Astrocyte of the cerebellum (primary cell): ENCODE measurements around the gene IRF2BP2.

Source experiments
- DNase-seq: peaks from one replicate; pipeline ENCODE4 v3.0.0-alpha.2; 2011; ENCODE audit warnings: low read depth
- H3K4me3 ChIP-seq: 2 replicates; pipeline ENCODE4 v1.5.1; 2011; ENCODE audit warnings: mild to moderate bottlenecking, low read depth, low read length, moderate library complexity
- in situ Hi-C: cut with HindIII; loops from 2 replicates; pipeline ENCODE4 v1.10.0; 2017; ENCODE audit warnings: low sequenced_read_pairs
- TF ChIP-seq, protein P1 (sequence below): IDR thresholded peaks from 2 replicates; pipeline ENCODE4 v1.5.1; 2012; ENCODE audit warnings: low read length, low read depth, moderate library complexity, mild to moderate bottlenecking; ENCODE audit errors: missing control alignments

IRF2BP2 gene

DNA sequence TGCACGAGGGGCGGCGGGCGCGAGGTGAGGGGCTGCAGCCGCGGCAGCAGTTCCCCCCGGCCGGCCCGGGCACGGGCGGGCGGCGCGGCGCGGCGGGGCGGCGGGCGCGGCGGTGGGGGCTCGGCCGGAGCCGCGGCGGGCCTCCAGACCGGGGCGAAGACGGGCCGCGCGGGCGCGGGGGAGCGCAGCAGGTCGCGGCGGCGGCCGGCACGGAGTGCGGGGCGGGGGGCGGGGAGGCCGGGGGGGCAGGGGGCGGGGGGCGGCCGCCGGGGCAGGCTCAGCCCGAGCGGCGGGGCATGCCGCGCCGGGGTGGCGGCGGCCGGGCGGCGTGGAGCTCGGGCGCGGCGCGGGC, 311 bp downstream of the IRF2BP2 start:
- in situ Hi-C loops, result loop anchor here (10.0 kb wide), 2 partner anchors 95 to 465 kb away; no protein-coding TSS in a partner anchor
- TF ChIP-seq, protein P1, sequence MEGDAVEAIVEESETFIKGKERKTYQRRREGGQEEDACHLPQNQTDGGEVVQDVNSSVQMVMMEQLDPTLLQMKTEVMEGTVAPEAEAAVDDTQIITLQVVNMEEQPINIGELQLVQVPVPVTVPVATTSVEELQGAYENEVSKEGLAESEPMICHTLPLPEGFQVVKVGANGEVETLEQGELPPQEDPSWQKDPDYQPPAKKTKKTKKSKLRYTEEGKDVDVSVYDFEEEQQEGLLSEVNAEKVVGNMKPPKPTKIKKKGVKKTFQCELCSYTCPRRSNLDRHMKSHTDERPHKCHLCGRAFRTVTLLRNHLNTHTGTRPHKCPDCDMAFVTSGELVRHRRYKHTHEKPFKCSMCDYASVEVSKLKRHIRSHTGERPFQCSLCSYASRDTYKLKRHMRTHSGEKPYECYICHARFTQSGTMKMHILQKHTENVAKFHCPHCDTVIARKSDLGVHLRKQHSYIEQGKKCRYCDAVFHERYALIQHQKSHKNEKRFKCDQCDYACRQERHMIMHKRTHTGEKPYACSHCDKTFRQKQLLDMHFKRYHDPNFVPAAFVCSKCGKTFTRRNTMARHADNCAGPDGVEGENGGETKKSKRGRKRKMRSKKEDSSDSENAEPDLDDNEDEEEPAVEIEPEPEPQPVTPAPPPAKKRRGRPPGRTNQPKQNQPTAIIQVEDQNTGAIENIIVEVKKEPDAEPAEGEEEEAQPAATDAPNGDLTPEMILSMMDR, result no peak
- peak overlapping the region; percentile 82 for H3K4me3 ChIP-seq
- DNase-seq, result no peak

DNA sequence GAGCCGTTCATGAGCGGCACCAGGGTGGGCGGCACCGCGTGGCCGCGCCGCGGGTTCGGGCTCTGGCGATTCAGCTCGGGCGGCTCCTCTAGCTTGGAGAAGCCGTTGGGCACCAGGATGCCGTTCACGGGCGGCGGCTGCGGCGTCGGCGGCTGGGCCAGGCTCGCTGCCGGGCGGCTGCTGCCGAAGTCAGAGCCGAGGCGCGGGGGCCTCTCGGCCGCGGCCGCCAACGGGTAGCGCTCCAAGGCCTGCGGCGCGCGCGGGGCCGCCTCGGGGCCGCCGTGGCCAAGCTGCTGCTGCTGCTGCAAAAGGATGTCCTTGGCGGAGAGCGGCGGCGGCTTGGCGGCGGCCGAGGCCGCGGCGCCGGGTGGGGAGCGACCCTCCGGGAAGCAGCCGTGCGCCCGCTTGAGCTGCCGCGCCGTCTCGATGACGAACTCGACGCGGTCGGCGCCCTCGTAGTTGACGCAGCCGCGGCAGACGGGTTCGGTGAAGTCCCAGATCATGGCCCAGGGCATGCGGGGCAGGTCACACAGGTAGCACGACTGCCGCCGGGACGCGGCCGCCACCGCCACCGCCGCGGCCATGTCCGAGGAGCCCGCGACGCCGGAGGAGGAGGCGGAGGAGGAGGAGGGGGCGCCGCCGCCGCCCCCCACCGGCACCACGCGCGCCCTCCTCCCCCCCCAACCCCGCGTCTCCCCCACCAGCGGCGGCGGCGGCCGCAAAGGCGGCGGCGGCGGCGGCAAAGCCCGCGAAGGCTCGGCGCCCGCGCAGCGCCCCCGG, 877 bp downstream of the IRF2BP2 start:
- H3K4me3 ChIP-seq, result peak overlapping the region; percentile 82
- in situ Hi-C loops, result no loop called here
- DNase-seq, result no peak
- TF ChIP-seq, protein P1, result no peak

DNA sequence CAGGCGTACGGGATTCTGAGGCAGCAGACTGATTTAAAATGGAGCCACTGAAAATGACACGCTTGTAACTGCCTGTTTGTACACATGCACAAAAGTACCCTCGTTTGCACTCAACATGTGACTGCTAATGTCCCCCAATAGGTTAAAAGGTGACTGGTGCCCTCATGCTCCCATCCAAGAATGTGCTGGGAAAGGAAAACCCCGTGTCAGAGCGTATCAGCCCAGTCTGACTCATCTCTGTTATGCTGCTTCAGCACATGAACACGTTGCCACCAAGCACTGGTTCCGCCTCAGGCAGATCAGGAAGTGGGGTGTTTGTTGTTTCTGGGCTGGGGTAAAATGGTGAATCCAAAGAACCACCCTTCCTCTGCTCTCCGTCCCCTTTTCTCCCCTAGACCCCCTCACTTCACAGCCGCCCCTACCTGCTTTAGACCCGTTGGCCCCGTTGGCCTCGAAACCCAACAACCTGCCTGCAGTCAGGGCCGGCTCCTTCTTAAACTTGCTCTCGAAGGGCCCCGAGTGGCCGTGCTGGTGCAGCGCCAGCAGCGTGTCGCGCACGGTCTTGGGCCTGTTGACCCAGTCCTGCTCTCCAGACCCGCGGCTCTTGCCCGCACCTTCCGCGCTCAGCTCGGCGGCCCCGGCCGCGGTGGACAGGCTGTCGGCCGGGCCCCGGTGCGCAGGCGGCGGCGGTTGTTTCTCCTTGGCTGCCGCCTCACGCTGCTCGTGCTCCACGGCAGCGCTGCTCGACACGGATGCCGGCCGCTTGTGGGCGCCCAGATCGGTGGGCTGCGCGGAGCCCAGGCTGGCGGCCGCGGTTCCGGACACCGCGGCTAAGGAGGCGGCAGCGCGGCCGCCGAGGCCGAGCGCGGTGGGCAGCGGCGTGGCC, 1.7 kb downstream of the IRF2BP2 start:
- H3K4me3 ChIP-seq, result peak overlapping the region; percentile 82
- peak; percentile 79 for DNase-seq
- in situ Hi-C loops, result no loop called here
- TF ChIP-seq, protein P1, result no peak

DNA sequence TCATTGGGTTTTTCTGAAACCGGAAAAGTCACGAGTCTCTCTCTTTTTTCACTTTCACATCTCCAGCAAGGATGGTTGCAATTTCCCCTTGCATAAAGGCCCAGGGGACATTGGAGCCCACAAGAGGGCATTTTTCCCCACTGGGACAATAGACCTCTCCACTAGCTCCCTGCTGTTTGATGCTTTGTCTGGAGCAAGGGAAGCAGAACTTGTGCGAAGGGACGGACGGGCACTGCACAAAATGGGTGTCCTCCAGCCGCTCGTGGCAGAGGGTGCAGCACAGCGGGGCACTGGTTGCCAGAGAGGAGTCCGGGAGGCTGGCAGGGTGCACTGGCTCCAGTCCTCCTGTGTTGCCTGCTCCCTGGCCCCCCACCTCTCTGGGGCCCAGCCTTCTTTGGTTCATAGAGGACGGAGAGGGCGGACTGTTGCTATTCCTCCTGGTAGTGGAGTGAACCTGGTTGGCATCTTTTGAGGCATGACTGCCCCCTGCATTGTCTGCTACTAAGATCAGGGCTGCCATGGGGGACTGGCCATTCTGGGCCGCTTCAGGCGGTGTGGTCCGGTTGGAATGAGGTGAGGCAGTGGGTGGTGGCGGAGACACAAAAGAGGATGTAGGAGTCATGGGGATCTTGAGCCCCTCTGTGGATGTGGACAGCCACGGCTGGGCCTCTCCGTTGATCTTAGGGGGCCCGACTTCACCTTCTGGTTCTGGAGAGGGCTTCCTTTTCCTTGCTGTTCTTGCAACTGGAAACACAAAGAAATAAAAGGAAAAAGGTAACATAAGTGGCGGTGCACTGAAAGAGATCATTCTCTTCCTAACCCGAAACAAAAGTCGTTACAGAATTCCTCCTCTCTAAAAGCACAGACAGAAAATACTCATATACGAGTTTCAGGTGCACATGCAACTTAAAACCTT, 2.6 kb downstream of the IRF2BP2 start:
- no peak for DNase-seq
- TF ChIP-seq, protein P1, result no peak
- peak overlapping the region; percentile 82 for H3K4me3 ChIP-seq
- in situ Hi-C loops, result no loop called here

DNA sequence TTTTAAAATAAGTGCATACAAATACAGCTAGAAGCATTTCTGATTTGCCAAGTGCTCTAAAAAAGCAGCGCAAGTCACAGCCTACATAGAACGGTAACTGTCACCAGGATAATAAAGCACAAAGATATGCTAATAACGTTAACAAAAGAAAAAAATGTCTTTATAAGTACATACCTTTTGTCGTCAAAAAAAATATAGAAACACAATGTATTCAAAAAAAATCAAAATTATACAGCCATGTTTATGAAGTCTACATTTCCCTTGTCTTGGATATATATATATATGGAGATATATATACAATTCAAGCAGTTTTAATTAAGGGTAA, 3.2 kb downstream of the IRF2BP2 start:
- in situ Hi-C loops, result no loop called here
- H3K4me3 ChIP-seq, result peak overlapping the region; percentile 82
- DNase-seq, result no peak
- TF ChIP-seq, protein P1, result no peak
